Ovary (tissue), 3 donors: Measurements from ENCODE around the gene FAM135A.

Experiments
- POLR2A ChIP-seq: fragments of 450-650 bp; IDR thresholded peaks from one replicate; pipeline ENCODE4 v1.6.1; 2017; ENCODE audit warnings: antibody characterized with exemption, mild to moderate bottlenecking, moderate library complexity
- TF ChIP-seq, protein P1 (sequence below), 3 donors: fragments of 450-650 bp in 2 of 3; fragments of 200-600 bp in 1 of 3; IDR thresholded peaks; one replicate each; pipeline versions ENCODE4 v1.5.1 to v1.8.0; 2016 to 2022; ENCODE audit warnings: antibody characterized with exemption in 3 of 3, mild to moderate bottlenecking in 1 of 3
- donor health status: DM: no; HTN: no; CAD: no.

DNA sequence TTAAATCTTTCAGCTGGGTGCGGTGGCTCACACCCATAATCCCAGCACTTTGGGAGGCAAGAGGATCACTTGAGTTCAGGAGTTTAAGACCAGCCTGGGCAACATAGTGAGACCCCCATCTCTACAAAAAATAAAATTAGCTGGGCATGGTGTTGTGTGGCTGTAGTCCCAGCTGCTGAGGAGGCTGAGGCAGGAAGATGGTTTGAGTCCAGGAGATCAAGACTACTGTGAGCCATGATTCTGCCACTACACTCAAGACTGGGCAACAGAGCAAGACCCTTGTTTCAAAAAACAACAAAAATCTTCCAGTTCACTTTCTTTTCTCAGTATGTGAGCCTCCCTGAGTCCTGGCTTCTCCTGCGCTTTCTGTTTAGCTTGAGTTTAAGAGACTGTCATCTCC, 161.3 kb downstream of the FAM135A start:
- TF ChIP-seq, protein P1, sequence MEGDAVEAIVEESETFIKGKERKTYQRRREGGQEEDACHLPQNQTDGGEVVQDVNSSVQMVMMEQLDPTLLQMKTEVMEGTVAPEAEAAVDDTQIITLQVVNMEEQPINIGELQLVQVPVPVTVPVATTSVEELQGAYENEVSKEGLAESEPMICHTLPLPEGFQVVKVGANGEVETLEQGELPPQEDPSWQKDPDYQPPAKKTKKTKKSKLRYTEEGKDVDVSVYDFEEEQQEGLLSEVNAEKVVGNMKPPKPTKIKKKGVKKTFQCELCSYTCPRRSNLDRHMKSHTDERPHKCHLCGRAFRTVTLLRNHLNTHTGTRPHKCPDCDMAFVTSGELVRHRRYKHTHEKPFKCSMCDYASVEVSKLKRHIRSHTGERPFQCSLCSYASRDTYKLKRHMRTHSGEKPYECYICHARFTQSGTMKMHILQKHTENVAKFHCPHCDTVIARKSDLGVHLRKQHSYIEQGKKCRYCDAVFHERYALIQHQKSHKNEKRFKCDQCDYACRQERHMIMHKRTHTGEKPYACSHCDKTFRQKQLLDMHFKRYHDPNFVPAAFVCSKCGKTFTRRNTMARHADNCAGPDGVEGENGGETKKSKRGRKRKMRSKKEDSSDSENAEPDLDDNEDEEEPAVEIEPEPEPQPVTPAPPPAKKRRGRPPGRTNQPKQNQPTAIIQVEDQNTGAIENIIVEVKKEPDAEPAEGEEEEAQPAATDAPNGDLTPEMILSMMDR (IDR thresholded peaks at IDR 0.05) = no peak
- no peak for TF ChIP-seq POLR2A
